ENCODE results near the gene BOD1L2.

The BOD1L2 gene

DNA sequence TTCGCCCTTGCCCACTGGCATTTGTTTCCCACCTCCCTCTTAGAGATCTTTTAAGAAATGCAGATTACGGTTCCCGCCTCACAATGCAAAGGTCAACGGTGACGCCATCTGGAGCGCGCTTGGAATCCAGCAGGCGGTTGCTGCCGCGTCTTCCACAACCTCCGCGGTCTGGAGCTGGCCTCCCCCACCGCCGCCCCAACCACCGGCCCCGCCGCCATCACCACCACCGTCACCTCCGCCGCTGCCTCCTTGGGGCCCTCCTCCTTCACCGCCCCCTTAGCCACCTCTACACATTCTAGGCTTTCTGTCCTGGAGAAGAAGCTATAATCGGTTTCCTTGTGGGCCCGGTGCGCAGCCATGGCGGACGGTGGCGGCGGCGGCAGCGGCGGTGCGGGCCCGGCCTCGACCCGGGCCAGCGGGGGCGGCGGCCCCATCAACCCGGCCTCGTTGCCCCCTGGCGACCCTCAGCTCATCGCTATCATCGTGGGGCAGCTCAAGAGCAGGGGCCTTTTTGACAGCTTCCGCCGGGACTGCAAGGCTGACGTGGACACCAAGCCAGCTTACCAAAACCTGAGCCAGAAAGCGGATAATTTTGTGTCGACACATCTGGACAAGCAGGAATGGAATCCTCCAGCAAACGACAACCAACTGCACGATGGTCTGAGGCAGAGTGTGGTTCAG lies at the start of gene BOD1L2:
BOD1L2 (plus strand) TSS at position 132 of the 681 bp plus-strand sequence; CDS start at position 358, 226 bp downstream.
- no peak for DNase-seq

DNA sequence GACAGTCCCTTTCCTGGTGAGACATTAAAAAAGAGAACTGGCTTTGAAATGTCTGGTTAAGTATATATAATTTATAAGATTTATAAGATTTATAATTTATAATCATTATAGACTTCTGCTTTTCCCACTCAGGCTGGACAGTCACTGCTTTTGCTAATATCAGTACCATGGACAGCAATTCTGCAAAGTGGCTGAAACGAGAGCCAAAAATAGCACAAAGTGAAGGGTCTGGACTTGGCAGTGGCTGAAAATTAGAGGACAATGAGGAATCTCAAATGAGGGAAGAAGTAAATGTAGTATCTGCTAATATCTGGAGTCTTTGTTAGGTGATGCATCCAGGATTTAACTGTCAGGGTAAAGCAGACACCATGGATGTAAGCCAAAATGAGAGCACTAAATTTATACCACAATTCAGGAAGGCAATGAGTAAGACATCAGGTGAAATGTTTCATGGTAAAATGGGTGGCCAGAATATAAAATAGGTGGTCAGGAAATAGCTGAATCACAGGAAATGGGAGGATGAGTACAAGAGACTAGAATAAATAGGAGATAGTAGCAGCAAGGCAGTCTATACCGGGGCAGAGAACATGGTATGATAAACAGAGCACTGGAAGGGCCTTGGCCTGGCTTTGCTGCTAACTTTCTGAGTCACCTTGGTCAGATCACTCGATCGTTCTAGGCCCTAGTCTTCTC lies 39.6 kb upstream of the BOD1L2 start:
- peak; percentile 38 for DNase-seq

DNA sequence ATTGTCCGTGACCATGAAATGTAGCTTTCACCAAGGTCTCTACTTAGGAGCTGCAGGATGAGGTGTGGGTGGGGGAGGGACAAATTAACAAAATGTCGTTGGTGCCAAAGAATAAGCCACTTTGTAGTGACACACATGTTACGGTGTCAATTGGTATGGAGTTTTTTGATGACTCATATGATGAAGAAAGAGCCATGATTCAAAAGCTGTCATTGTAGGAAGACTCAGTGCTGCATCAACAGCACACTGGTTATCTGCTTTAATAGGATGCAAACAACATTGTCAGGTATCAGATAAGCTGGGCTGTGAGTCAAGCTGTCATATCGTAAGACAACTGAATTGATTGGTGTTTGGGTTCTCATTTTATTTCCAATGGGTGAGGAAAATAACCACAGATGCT lies 36.6 kb upstream of the BOD1L2 start:
- no peak for DNase-seq

DNA sequence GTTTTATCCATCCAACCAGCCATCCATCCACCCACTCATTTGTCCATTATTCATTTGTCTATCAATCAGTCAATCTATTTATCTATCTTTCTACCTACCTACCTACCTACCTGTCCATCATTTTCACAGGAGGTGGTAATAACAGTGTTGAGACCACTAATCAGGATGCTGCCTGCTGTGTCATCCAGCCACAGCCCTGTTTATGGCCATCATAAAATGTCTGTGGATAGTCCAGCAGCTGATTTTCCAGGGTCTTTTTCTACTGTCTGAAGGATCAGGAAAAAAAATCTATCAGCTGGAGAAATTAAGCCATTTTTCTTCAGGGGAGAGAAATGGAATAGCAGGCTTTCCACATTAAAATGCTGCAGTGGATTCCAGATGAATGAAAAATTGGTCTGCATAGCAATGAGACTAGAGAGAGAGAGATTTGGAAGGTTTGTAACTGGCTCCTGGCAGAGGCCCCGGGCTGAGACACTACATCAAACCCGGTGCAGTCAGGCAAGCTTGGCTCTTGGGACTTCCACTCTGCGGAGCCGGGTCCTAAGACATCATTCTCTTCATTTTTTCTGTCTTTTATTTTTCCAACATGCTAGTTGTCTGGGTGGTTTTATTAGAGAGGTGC lies 33.0 kb upstream of the BOD1L2 start:
- DNase-seq = no peak

DNA sequence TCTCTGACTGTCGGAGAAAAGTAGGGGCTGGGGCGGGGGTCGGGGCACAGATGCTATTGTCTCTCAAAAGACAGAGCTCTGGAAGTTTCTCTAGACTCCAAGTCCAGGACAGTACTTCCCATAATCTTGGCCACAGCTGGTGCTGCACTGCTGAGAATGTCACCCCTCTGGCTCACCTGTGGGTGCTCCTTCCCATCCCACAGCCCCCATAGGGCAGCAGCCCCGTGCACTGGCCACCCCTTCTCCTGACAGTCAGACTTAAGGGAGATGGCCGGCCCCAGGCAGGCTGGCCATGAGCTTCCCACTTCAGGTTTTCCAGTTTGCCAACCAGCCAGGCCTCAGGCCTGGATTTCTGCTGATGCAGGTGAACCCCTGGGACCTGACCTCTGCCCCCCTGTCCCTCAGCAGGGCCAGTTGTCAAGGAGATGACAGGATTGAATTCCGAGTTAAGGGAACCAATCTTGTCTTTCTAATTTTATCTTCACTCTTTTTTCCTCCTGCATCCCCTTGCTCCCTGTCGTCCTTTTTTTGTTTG lies 30.2 kb upstream of the BOD1L2 start:
- DNase-seq = no peak

DNA sequence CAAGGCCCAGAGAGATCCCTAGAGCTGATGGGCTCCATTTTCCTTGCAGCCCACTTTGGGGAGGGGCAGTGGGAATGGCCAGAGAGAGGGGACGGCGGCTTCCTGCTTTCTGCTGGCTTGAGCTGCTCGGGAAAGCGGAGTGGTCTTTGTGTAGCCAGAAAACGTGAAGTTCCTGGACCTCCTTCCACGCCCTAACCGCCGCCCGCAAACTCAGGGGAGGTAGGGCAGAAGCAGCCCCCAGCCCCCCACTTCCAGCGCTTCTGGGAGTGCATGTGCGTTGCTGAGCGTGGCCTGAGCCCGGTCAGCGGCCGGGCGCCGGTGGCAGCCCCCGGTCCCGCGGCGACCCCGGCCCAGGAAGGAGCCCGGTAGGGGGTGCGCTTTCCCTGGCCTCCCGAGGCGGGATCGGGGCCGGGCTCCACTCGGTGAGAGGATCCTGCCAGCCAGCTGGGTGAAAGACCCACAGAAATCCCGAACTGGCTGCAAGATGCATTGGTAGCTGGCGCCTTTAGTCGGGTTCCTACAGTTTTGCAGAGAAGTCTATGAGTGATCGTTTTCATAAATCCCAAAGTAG lies 25.3 kb upstream of the BOD1L2 start:
- no peak for DNase-seq

DNA sequence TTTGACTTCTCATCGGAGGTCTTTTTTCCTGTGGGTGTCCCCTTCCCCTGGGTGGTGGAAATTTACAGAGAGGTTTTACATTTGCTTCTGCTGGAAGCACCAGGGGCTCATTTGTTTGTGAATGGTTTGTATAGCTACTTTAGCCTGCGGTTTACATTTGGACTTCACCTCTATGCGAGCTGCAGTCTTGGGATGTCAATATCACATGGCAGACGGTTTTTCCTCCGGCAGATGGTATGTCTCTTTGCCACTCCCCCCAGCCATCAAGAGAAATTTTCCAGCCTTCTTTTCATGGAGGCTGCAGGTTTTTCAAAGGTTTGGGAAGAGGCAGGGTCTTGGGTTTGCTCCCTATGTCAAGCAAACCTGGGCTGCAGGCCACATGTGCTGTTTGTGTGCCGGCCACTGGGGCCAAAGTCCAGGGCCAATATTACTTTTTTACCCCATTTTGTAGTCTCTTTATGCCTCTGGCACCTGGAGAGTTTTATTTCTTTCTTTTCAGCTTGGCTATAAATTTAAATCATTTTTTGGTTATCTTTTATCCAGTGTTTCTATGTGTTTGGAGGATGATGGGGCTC lies 23.9 kb upstream of the BOD1L2 start:
- DNase-seq = no peak

DNA sequence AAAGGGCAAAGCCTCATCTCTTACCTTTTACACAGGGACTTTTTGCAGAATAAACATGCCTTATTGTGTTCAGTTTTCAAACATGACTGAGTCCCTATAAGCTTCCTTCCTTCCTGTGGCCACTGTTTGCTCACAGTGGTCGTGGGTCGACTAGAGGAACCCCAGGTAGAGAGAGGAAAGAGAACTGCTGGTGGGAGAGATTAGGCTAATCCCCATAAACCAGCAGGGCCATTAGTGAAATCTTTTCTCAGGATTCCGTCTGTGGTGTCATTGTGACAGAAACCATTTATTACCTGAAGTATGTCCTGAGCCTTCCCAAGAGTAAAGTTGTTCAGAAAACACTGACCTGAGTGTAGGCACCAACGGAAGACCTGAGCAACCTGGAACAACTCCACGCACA lies 21.3 kb upstream of the BOD1L2 start:
- DNase-seq = no peak

DNA sequence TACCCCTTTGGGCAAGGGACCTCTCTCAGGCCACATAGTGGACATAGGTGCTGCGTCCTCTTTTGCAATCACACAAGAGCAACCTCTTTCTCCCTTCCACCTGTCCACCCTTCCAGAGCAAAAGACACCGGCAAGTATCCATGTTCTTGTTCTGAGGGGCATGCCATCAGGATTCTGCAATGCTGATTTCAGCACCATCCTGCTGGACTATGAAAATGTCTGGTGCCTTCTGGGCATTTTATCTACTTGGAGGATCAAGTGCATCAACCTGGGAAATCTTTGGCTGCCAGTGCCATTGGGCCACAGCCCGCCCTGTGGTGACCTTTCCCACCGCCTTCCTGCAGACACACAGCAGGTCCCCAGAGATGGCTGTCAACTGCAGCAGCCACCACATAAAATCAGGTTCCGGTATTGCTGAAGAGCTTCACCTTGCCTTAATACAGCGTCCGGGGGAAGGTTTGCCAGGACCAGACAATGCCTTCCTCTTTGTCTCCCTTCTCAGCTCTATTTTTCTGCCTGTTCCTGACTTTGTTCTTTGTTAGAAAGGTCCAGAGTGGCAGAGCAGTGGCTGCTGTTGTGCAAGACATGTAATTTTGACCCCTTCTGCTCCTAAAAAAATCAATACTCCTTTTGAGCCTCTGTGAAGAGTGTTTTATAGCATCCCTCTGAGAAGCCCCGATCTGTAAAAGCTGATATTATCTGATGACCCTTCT lies 18.5 kb upstream of the BOD1L2 start:
- DNase-seq = no peak

DNA sequence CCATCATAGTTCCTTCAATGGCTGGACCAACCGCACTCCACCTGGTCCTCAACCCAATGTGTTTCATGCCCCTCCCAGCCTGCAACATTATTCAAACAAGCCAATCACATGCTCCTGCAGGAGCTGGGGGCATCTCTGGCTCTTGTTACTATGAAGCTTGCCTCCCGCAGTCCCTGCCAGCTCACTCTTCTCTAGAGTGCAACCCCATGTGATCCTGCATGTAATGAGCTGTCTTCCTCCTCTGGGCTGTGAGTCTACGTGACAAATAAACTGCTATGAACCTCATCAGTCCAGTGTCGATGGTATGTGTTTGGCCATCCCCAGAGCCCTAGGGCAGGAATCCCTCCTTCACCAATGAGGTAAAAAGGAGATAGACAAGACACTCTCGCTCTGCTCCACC lies 15.8 kb upstream of the BOD1L2 start:
- DNase-seq = no peak

DNA sequence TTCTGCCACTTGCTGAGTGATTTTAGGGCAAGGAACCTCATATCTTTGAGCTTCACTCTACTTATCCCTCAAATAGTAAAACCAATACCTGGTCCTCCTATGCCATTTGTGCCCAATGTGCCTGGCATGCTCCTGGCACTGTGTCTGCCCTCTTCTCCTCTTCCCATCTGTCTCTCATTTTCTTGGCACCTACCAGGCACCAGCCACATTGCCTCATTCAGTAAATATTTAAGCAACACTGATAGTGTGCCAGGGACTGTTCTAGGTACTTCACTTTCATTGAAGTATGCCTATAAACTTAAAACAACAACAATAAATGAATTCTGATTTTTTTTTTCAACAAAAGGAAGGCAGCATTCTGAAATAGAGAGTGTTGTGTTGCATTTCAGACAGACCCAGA lies 15.1 kb upstream of the BOD1L2 start:
- DNase-seq = no peak

DNA sequence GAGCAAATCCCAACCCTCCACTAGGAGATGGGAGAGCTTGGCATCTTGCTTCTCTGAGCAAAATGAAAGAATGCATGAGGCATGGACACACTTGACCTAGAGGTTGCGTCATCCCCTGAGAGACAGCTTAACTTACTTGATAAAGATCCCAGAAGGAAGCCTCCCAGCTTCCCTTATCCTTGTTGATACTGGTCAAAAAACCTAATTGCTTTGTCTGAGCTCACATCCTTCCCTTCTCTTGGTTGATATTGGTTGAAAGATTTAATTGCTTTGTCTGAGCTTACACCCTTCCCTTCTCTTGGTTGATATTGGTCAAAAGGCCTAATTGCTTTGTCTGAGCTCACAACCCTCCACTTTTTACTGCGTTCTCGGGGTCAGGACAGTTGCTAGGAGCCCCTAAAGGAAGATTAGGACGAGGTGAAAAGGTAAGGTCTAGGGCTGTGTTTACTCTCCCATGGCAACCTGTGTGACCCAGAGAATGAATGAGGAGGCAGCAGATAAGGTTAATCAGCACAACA lies 12.2 kb upstream of the BOD1L2 start:
- DNase-seq = peak; percentile 8

DNA sequence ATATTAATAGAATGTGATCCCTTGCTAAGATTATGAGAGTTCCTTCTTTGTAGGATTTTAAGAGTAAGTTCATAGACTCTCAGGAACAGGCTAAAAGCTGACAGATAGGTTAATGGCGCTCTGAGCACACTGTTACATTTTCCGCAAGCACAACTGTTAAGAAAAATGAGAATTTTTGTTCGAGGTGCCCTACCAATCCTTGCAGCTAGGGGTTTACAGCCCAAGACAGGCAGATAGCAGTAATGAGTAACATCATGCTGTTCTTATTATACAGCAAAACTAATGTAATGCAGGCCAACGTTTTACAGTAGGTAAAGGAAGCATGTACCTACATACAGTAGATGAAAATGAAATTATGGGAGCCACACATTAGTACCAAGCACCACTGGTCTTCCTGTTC lies 11.2 kb upstream of the BOD1L2 start:
- no peak for DNase-seq

DNA sequence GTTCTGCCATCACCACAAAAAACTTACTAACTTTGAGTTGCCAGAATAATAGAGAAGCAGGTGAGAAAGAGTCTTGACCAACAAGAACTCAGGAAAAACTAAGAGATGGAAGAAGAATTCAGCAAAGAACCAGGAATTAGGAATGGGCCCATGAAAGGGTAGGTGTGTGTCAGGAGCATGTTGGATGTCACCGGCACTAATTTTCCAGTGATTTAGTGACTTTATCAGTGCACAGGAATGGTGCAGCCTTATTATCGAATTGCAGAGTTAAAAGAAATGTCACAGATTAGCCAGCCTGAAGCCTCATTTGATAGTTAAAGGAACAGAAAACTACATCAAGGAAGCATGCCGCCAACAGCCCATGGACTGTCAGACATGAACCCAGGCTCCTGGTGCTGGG lies 9.0 kb upstream of the BOD1L2 start:
- no peak for DNase-seq

DNA sequence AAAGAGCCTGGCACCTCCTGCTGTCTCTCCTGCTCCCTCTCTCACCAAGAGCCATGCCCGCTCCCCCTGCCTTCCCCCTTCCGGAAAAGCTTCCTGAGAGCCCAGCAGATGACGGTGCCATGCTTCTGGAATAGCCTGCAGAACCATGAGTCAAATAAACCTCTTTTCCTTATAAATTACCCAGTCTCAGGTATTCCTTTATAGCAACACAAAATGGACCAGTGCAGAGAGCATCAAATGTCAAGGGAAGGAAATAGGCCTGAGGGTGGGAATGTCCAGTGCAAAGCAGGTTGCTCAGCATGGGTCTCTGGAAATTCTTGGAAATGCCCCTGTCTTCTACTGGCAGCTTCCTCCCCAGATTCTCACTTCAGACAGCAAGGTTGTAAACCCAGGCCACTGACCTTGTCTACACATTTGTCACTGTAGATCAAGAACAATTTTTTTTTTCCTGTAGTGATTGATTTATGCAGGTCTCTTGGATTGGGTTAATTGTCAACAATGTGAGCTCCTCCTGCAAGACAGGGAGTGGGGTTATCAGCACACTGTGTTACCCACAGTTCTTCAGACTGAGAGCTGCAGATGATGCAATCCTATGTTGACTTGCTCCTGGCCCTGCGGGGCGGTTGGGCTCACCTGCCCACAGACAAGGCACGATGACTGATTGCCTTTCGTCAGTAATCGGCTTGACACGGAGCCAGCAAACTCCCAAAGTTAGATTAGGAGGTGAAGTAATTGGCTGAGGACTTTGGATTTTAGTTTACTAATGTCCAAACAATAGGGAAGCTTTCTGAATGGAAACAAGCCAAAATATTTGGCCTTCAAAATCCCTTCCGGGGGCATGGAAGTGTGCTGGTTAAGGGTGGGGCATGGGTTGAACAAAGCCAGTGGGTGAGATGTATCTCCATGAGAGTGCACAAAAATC lies 5.4 kb upstream of the BOD1L2 start:
- no peak for DNase-seq

DNA sequence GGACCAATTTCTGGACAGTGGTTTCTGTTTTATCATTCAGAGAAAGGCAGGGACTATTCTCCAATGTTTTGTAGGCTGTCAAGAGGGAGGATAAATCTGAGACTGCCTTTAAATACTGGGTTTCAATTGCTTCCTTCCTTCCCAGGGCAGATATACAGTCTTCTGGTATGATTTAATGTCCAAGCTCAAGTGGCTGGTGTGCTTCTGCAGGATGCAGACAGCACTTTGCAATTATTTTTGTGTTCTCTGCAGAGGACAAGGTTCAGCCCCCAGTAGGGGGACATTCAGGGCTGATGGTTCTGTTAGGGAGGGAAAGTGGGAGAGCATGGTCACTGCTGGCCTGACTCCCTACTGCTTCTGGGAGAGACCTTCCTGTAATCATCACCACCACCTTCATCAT lies 4.6 kb upstream of the BOD1L2 start:
- no peak for DNase-seq

DNA sequence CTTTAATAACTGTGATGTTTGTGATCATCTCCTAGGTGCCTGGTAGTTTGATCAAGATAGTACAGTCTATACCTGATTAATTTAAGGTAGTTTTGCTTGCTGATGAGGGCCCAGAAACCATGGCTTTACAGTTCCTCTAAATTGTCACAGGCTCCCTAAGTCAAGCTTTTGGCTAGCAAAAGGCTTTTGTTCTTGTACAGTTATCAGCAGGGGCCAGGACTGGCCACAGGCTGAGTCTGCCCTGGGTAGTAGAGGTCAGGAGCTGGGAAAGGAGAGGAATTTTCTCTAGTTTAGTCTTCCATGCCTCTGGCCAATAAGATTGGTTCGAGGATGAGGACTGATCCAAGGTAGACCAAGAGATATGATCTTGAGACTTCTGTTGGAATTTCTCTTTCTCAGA lies 3.6 kb upstream of the BOD1L2 start:
- DNase-seq = no peak

DNA sequence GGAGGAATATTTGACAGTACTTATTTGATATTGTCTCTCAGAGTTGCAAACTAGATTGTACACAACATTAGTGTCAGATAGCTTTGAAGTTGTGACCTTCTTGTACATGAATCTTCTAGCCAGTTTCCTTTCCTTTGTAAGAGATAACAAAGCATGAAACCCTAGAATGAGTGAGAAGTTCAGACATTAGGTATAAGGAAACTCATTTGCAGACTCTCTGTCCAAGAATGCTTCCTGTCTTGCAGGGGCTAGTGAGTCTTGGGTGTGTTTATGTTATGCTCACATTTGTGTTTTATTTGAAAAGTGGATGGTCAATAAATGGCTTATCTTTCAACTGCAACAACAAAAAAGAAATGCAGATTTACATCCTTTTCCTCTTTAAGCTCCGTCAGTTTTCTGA lies 1.4 kb downstream of the BOD1L2 start:
- no peak for DNase-seq

DNA sequence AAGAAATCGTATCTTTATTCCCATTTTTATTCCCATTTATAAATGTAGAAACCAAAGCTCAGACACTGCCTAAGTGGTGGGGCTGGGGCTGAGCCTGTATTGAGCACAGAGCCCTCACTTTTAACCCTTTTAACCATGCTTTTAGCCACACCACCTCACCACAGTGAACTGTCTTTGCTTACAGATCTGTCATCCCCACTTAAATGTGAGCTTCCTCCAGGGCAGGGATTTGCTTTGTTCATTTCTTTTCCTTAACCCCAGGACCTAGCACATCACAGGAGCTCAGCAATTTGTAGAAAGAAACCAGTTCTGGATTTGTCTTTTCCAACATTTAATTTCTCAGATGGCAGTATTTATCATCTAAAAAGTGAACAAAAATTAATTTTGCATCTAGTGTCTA lies 2.2 kb downstream of the BOD1L2 start:
- no peak for DNase-seq

DNA sequence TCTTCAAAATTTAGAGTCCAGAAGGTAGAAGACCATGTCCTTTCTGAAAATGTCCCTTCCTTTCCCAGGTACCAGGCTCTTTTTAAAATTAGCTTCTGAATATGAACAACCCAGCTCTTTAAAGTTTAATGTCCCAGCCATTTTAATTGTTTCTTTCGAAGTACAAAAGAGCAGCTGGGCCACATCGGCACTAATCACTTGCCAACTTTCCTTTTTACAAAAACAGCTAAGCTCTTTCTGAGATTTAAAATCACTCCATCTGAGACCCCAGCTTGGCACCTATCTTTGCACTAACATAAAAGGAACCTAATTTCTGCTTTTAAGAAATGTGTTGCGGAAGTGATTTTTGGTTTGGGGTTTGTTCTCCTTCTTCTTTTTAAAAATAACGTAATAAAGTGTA lies 2.6 kb downstream of the BOD1L2 start:
- no peak for DNase-seq

DNA sequence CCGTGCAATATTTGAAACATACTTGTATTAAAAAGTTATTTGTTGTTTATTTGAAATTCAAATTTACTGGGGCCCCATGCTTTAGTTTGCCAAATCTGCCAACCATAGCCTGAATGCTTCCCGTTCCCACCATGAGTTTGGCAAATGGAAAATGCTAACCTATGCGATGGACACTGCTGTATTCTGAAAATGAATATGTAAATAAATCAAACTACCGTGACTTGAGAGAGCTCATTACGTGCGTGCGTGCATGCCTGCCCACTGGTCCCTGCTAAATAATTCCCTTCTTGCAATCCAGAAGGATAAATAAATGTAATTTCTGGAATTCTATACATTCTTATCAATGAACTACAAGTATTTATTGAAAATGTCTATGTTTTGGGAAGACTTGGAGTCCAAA lies 3.2 kb downstream of the BOD1L2 start:
- DNase-seq = no peak
